ENCODE measurements around the gene OR6N2.

The OR6N2 gene

DNA sequence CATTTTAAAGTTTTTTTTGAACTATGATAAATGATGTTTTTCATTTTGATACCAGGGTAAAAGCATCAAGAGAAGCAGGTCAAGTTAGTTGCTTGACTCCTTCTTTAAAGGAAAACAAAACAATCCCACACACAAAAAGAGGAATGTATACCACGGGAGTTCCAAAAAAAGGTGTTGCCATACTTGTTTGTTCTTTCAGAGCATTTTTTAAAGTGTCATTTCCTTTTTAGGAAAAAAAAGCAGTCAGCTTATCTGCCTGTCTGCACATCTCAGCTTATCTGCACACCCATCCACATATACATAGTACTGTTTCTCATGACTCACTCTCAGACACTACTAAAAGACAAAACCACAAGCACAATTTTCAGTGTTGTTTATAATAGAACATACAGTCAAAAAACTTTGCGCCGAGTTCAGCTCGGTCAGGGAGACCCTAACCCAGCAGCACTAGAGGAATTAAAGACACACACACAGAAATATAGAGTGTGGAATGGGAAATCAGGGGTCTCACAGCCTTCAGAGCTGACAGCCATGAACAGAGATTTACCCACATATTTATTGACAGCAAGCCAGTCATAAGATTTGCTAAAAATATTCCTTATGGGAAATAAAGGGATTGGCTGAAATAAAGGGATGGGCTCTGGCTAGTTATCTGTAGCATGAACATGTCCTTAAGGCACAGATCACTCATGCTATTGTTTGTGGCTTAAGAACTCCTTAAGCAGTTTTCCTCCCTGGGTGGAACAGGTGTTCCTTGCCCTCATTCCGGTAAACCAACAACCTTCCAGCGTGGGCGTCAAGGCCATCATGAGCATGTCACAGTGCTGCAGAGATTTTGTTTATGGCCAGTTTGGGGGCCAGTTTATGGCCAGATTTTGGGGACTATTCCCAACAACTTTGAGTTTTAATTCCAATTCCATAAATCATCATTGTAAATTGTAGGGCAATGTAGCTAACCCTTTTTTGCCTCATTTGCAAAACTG, 38.7 kb upstream of the OR6N2 start:
- Histone ChIP-seq H3K27ac (ENCODE audit: low read depth, low read length) (no peak overlapping the region), H3K9me3 (ENCODE audit: insufficient read depth, low read length) (no peaks in the 10 kb centered on the region), H3K9ac (ENCODE audit: low read length) (no peak overlapping the region), H3K36me3 (ENCODE audit: low read length) (no peaks in the 10 kb centered on the region), H2AFZ (ENCODE audit: low read depth, low read length, severe bottlenecking) (no peak overlapping the region), H3K79me2 (ENCODE audit: insufficient read depth, low read length) (no peaks in the 10 kb centered on the region), H3K4me3 (ENCODE audit: insufficient read depth, low read length, poor library complexity, severe bottlenecking) (no peak overlapping the region), H4K20me1 (ENCODE audit: low read depth, low read length) (no peaks in the 10 kb centered on the region), H3K27me3 (ENCODE audit: low read length) (no peaks in the 10 kb centered on the region), H3K4me2 (ENCODE audit: low read depth, low read length, poor library complexity, severe bottlenecking) (no peak overlapping the region), H3F3A (ENCODE audit: insufficient read depth) (no peaks in the 10 kb centered on the region), H3K9me2 (replicated peaks; ENCODE audit: insufficient read depth, low read length) (no peaks in the 10 kb centered on the region)
- TF ChIP-seq, protein P1, sequence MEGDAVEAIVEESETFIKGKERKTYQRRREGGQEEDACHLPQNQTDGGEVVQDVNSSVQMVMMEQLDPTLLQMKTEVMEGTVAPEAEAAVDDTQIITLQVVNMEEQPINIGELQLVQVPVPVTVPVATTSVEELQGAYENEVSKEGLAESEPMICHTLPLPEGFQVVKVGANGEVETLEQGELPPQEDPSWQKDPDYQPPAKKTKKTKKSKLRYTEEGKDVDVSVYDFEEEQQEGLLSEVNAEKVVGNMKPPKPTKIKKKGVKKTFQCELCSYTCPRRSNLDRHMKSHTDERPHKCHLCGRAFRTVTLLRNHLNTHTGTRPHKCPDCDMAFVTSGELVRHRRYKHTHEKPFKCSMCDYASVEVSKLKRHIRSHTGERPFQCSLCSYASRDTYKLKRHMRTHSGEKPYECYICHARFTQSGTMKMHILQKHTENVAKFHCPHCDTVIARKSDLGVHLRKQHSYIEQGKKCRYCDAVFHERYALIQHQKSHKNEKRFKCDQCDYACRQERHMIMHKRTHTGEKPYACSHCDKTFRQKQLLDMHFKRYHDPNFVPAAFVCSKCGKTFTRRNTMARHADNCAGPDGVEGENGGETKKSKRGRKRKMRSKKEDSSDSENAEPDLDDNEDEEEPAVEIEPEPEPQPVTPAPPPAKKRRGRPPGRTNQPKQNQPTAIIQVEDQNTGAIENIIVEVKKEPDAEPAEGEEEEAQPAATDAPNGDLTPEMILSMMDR (IDR thresholded peaks at IDR 0.05; ENCODE audit: insufficient read depth, low read length, poor library complexity, severe bottlenecking) = no peak
- TF ChIP-seq EZH2phosphoT487 (conservative IDR thresholded peaks at IDR 0.05; ENCODE audit: low read length) = no peak

- Histone ChIP-seq H3K36me3 (ENCODE audit: low read length) (no peaks in the 10 kb centered on the region), H4K20me1 (ENCODE audit: low read depth, low read length) (no peaks in the 10 kb centered on the region), H3K9me3 (ENCODE audit: insufficient read depth, low read length) (no peaks in the 10 kb centered on the region), H3K9me2 (replicated peaks; ENCODE audit: insufficient read depth, low read length) (no peaks in the 10 kb centered on the region), H2AFZ (ENCODE audit: low read depth, low read length, severe bottlenecking) (no peak overlapping the region), H3K27ac (ENCODE audit: low read depth, low read length) (no peak overlapping the region), H3K9ac (ENCODE audit: low read length) (no peak overlapping the region), H3K4me3 (ENCODE audit: insufficient read depth, low read length, poor library complexity, severe bottlenecking) (no peak overlapping the region), H3K4me2 (ENCODE audit: low read depth, low read length, poor library complexity, severe bottlenecking) (no peak overlapping the region), H3K27me3 (ENCODE audit: low read length) (no peaks in the 10 kb centered on the region), H3K79me2 (ENCODE audit: insufficient read depth, low read length) (no peaks in the 10 kb centered on the region), H3F3A (ENCODE audit: insufficient read depth) (no peaks in the 10 kb centered on the region)
- TF ChIP-seq, protein P1 (IDR thresholded peaks at IDR 0.05; ENCODE audit: insufficient read depth, low read length, poor library complexity, severe bottlenecking) = no peak
- TF ChIP-seq EZH2phosphoT487 (conservative IDR thresholded peaks at IDR 0.05; ENCODE audit: low read length) = no peak
Measured at GRCh38 chr1:158818975-158819431, 38.0 kb upstream of the OR6N2 start.

DNA sequence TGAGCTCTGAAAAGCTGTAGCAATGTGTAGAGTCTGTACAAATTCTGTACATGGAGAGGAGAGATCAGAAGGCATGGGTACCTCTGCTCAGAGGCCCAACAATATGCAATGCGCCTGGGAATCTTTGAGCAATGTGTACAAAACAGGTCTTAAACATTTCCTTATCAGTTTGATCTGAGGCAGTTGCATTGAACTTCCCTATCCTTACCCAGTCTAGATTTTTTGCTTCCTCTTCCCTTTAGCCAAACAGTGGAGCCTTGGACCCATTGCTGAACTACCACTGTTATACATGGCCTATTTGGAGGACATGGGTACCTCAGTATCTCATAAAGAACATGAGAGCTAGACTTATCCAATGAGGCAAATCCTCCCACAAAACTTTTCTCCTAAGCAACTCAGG, 37.6 kb upstream of the OR6N2 start:
- no peak overlapping the region for H2AFZ ChIP-seq (ENCODE audit: low read depth, low read length, severe bottlenecking)
- TF ChIP-seq, protein P1 (IDR thresholded peaks at IDR 0.05; ENCODE audit: insufficient read depth, low read length, poor library complexity, severe bottlenecking) = no peak
- no peak for TF ChIP-seq EZH2phosphoT487 (conservative IDR thresholded peaks at IDR 0.05; ENCODE audit: low read length)

More for the DNA sequence above, 37.6 kb upstream of the OR6N2 start:
- H3K9me3 ChIP-seq (ENCODE audit: insufficient read depth, low read length) = no peaks in the 10 kb centered on the region
- no peak overlapping the region for H3K27ac ChIP-seq (ENCODE audit: low read depth, low read length)
- no peak overlapping the region for H3K4me3 ChIP-seq (ENCODE audit: insufficient read depth, low read length, poor library complexity, severe bottlenecking)
- no peaks in the 10 kb centered on the region for H3K79me2 ChIP-seq (ENCODE audit: insufficient read depth, low read length)
- H3F3A ChIP-seq (ENCODE audit: insufficient read depth) = no peaks in the 10 kb centered on the region
- H3K9me2 ChIP-seq (replicated peaks; ENCODE audit: insufficient read depth, low read length) = no peaks in the 10 kb centered on the region
- no peaks in the 10 kb centered on the region for H4K20me1 ChIP-seq (ENCODE audit: low read depth, low read length)
- H3K36me3 ChIP-seq (ENCODE audit: low read length) = no peaks in the 10 kb centered on the region
- H3K9ac ChIP-seq (ENCODE audit: low read length) = no peak overlapping the region
- no peaks in the 10 kb centered on the region for H3K27me3 ChIP-seq (ENCODE audit: low read length)
- H3K4me2 ChIP-seq (ENCODE audit: low read depth, low read length, poor library complexity, severe bottlenecking) = no peak overlapping the region

Data from SU-DHL-6 (cell line).